ENCODE results near the gene SYNDIG1. TPM values are rescaled to one million over a fixed set of nuclear protein-coding genes. Genes with fewer than 3 reads are reported as not detected.

Gene SYNDIG1
- total RNA-seq, 2 donors from 2014 or later: 0.78 TPM; not detected in 1

DNA sequence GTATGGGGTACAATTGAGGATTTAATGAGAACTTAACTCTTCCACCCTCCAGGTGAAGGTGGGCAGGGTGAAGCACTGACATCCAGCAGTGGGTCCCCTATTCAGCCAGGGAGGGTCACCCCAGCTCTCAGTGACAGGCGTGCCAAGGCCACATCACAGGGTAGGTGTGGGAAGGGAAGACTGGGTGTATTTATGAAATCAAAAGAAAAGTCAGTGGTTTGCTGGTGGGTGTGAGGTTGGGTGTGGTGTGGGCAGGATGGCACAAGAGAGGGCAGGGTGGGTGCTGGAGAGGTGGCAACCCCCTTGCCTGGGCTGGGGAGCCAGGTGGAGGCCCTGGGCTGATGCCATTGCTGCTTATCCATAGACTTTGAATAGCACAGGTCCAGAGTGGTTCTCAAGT is 16.6 kb downstream of the SYNDIG1 start:
- DNase-seq (no peak), ATAC-seq (no peak)
- Histone ChIP-seq H3K27ac (no peak overlapping the region), H3K36me3 (replicated peaks in 1 of 2; ENCODE audit: insufficient read depth in 1 of 2, low read depth in 2 of 2) (no peaks in the 10 kb centered on the region), H3K4me3 (no peak overlapping the region), H3K9me3 (no peaks in the 10 kb centered on the region), H3K27me3 (no peaks in the 10 kb centered on the region), H3K4me1 (no peaks in the 10 kb centered on the region)
- intact Hi-C loops (cut with DNase I): no loop called here
- 9 to 62% methylated on average over 1 of the region's 1 CpG for WGBS, 2 donors
- no peak for TF ChIP-seq CTCF (IDR thresholded peaks at IDR 0.05)
- TF ChIP-seq POLR2A (IDR thresholded peaks at IDR 0.05): no peak

- no peak for DNase-seq
- H3K4me3 ChIP-seq: no peak overlapping the region
- intact Hi-C loops (cut with DNase I): no loop called here
- no peaks in the 10 kb centered on the region for H3K27me3 ChIP-seq
- H3K36me3 ChIP-seq (replicated peaks in 1 of 2; ENCODE audit: insufficient read depth in 1 of 2, low read depth in 2 of 2): no peaks in the 10 kb centered on the region
- TF ChIP-seq CTCF (IDR thresholded peaks at IDR 0.05): no peak
- TF ChIP-seq POLR2A (IDR thresholded peaks at IDR 0.05): no peak
- H3K9me3 ChIP-seq: no peaks in the 10 kb centered on the region
- H3K4me1 ChIP-seq: no peaks in the 10 kb centered on the region
- no peak overlapping the region for H3K27ac ChIP-seq
- ATAC-seq: no peak
- WGBS, 2 donors: 58 to 61% methylated on average over 4 of the region's 4 CpGs
Measured at GRCh38 chr20:24487240-24487639, 17.8 kb downstream of the SYNDIG1 start.

- TF ChIP-seq POLR2A (IDR thresholded peaks at IDR 0.05) (no peak), CTCF (IDR thresholded peaks at IDR 0.05) (no peak)
- H3K27ac ChIP-seq: no peak overlapping the region
- 72 to 73% methylated on average over 4 to 7 of the region's 7 CpGs for WGBS, 2 donors
- ATAC-seq (no peak), DNase-seq (no peak)
- no peaks in the 10 kb centered on the region for H3K27me3 ChIP-seq
- no peaks in the 10 kb centered on the region for H3K9me3 ChIP-seq
- H3K4me3 ChIP-seq: no peak overlapping the region
- intact Hi-C loops (cut with DNase I): no loop called here
- no peaks in the 10 kb centered on the region for H3K36me3 ChIP-seq (replicated peaks in 1 of 2; ENCODE audit: insufficient read depth in 1 of 2, low read depth in 2 of 2)
- no peaks in the 10 kb centered on the region for H3K4me1 ChIP-seq
Measured at GRCh38 chr20:24487648-24488047, 18.2 kb downstream of the SYNDIG1 start.

- Histone ChIP-seq H3K27ac (no peak overlapping the region), H3K36me3 (replicated peaks in 1 of 2; ENCODE audit: insufficient read depth in 1 of 2, low read depth in 2 of 2) (no peaks in the 10 kb centered on the region), H3K4me1 (no peaks in the 10 kb centered on the region), H3K9me3 (no peaks in the 10 kb centered on the region), H3K27me3 (no peaks in the 10 kb centered on the region), H3K4me3 (no peak overlapping the region)
- ATAC-seq (no peak), DNase-seq (no peak)
- 29 to 33% methylated on average over 11 of the region's 11 CpGs for WGBS, 2 donors
- intact Hi-C loops (cut with DNase I): no loop called here
- TF ChIP-seq CTCF (IDR thresholded peaks at IDR 0.05): no peak
- TF ChIP-seq POLR2A (IDR thresholded peaks at IDR 0.05): no peak
Measured at GRCh38 chr20:24488064-24488799, 18.8 kb downstream of the SYNDIG1 start.

GRCh38 chr20:24488800-24489175 is 19.4 kb downstream of the SYNDIG1 start:
- Histone ChIP-seq H3K4me3 (no peak overlapping the region), H3K27me3 (no peaks in the 10 kb centered on the region), H3K9me3 (no peaks in the 10 kb centered on the region), H3K27ac (no peak overlapping the region), H3K36me3 (replicated peaks in 1 of 2; ENCODE audit: insufficient read depth in 1 of 2, low read depth in 2 of 2) (no peaks in the 10 kb centered on the region), H3K4me1 (no peaks in the 10 kb centered on the region)
- no peak for TF ChIP-seq CTCF (IDR thresholded peaks at IDR 0.05)
- TF ChIP-seq POLR2A (IDR thresholded peaks at IDR 0.05): no peak
- ATAC-seq: no peak
- no peak for DNase-seq
- WGBS, 2 donors: 79 to 90% methylated on average over 6 of the region's 6 CpGs
- intact Hi-C loops (cut with DNase I): no loop called here

All from body of pancreas (tissue), 4 donors.